Mesenteric fat pad (tissue), 1 donor: ENCODE results near the gene CFAP300. TPM values are rescaled to one million over a fixed set of nuclear protein-coding genes. Genes with fewer than 3 reads are reported as not detected.

Source experiments
- DNase-seq: peaks from one replicate; pipeline ENCODE4 v3.0.0-alpha.2; 2020; ENCODE audit warnings: low spot score
- total RNA-seq: library from RNA; stranded (reverse); fragmentation: NEBNext Ultra II Directional; extraction: Animal tissue kit (Norgen Biotek cat#: 25700); gene quantifications from one replicate; pipeline ENCODE4 v1.2.1, GENCODE V29; 2021
- donor health status: DM: yes; HTN: yes; CAD: no.

CFAP300 gene
- total RNA-seq, 1 donor from 2014 or later, result 3.0 TPM

DNA sequence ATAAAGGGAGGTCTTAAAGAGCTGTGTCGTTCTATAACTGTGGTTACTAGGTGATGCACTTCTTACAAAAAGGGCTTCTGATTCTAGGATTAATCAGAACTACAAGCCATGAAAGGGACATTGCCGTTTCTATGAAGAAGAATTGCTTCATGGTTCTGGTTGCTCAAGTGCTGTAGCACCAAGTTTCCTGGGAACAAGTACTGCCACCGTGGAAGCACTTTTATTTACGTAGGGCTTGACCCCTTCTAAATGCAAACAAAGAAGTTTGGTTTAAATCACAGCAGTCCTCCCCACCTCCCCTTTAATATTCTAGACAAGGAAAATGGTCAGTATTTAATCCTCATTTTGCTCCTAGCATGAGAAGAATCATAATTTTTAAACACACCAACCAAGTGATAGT, 72.8 kb downstream of the CFAP300 start:
- no peak for DNase-seq

DNA sequence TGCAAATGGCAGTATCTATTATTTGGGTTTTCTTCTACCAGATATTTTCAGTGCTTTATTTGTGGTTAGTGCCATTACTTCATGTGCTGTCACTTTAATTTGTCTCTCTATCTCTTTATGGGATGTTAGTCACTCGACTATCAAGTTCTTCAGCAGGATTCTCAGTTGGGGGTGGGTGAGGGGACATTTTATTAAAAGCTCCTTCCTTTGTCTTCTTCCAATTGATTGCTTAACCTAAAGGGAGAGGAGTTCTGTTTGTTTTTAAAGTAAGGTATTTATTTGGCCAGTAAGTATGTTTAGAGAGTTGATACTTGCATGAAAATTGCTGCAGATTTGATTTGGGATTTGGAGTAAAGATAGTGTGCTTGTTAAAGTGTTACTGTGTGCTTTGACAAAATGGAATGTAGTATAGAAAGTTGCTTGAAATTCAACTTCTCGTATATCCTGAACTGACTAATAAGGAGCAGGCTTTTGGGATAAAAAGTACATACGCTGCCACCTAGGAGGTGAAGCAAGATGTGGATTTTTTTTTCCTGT, 73.3 kb downstream of the CFAP300 start:
- DNase-seq, result no peak

DNA sequence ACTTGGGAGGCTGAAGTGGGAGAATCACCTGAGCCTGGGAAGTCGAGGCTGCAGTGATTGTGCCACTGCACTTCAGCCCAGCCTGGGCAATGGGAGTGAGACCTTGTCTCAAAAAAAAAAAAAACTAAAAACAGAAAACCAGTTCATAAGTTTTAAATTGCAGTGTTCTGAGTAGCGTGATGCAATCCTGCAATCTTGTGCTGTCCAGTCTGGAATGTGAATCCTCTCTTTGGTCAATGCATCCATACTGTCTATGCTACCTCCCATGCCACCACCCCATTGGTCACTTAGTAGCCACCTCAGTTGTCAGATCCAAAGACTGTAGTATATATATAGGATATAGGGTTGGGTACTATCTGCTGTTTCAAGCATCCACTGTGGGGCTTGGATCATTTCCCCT, 74.1 kb downstream of the CFAP300 start:
- no peak for DNase-seq

Other genes with a start within 250 kb of the CFAP300 start
- 6.5 TPM for gene CEP126, start 132.4 kb upstream of the CFAP300 start, total RNA-seq
- gene ANGPTL5, start 130.9 kb upstream of the CFAP300 start, total RNA-seq, result 0.58 TPM
- 135 TPM for gene YAP1, start 63.0 kb downstream of the CFAP300 start, total RNA-seq